Measurements from ENCODE around the gene AGMO.
"Not testable (repeated sequence)": the region's sequence is repeated elsewhere in the genome, so short reads cannot be mapped to it uniquely, and the experiment has no call there.

AGMO gene

DNA sequence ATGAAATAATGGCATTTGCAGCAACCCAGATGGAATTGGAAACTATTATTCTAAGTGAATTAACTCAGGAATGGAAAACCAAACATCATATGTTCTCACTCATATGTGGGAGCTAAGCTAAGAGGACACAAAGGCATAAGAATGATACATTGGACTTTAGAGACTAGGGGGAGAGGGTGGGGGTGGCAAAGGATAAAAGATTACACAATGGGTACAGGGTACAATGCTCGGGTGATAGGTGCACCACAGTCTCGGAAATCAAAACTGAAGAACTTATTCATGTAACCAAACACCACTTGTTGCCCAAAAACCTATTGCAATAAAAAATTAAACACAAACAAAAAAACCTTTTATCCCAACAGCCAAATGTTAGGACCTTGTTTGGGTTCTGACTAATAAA is 17.8 kb downstream of the AGMO start:
- no peaks in the 10 kb centered on the region for H3K27me3 ChIP-seq
- no peaks in the 10 kb centered on the region for H3K4me1 ChIP-seq (ENCODE audit: control insufficient read depth in 1 of 2, insufficient read depth in 1 of 2, low read depth in 1 of 2, low read length in 1 of 2)
- TF ChIP-seq, protein P1, sequence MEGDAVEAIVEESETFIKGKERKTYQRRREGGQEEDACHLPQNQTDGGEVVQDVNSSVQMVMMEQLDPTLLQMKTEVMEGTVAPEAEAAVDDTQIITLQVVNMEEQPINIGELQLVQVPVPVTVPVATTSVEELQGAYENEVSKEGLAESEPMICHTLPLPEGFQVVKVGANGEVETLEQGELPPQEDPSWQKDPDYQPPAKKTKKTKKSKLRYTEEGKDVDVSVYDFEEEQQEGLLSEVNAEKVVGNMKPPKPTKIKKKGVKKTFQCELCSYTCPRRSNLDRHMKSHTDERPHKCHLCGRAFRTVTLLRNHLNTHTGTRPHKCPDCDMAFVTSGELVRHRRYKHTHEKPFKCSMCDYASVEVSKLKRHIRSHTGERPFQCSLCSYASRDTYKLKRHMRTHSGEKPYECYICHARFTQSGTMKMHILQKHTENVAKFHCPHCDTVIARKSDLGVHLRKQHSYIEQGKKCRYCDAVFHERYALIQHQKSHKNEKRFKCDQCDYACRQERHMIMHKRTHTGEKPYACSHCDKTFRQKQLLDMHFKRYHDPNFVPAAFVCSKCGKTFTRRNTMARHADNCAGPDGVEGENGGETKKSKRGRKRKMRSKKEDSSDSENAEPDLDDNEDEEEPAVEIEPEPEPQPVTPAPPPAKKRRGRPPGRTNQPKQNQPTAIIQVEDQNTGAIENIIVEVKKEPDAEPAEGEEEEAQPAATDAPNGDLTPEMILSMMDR (IDR thresholded peaks at IDR 0.05): no peak
- H3K4me3 ChIP-seq (ENCODE audit: low read depth in 1 of 2, low read length in 1 of 2): no peak overlapping the region
- no peaks in the 10 kb centered on the region for H3K36me3 ChIP-seq
- H3K27ac ChIP-seq: no peak overlapping the region
- no peaks in the 10 kb centered on the region for H3K9me3 ChIP-seq

DNA sequence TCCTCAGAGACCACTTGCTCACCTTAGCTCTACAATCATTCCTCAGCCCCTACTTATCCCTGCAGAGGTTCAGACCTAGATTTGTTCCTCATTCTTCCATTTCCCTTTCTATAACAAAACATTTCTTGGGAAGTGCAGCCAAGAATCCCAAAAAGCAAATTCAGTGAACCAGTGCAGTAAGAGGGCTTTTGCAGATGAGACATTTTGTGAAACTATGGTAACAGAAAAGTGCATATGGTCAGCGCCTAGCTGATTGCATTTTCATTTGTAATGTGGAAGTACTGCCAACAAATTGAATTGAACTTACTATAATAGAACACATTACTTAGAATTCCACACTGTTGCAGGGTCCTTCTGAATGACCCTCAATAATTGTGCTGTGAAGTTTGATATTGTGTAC is 18.6 kb downstream of the AGMO start:
- Histone ChIP-seq H3K4me3 (ENCODE audit: low read depth in 1 of 2, low read length in 1 of 2) (no peak overlapping the region), H3K27me3 (no peaks in the 10 kb centered on the region), H3K9me3 (no peaks in the 10 kb centered on the region), H3K27ac (no peak overlapping the region), H3K36me3 (no peaks in the 10 kb centered on the region), H3K4me1 (ENCODE audit: control insufficient read depth in 1 of 2, insufficient read depth in 1 of 2, low read depth in 1 of 2, low read length in 1 of 2) (no peaks in the 10 kb centered on the region)
- TF ChIP-seq, protein P1 (IDR thresholded peaks at IDR 0.05): no peak

DNA sequence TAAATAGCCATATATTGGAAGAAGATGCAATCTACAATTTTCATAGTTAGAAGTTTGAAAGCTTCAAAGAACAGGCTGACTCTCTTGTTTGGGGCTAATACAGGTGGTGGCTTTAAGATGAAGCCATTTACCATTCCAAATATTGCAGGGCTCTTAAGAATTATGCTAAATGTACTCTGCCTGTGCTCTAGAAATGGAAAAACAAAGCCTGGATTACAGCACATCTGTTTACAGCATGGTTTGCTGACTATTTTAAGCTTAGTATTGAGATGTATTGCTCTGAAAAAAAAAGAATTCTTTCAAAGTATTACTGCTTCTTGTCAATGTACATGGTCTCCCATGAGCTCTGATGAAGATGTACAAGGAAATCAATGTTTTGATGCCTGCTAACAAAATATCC is 34.2 kb downstream of the AGMO start:
- H3K4me1 ChIP-seq (ENCODE audit: control insufficient read depth in 1 of 2, insufficient read depth in 1 of 2, low read depth in 1 of 2, low read length in 1 of 2): no peaks in the 10 kb centered on the region
- no peaks in the 10 kb centered on the region for H3K9me3 ChIP-seq
- no peak overlapping the region for H3K27ac ChIP-seq
- H3K4me3 ChIP-seq (ENCODE audit: low read depth in 1 of 2, low read length in 1 of 2): no peak overlapping the region
- H3K36me3 ChIP-seq: no peaks in the 10 kb centered on the region
- no peaks in the 10 kb centered on the region for H3K27me3 ChIP-seq
- TF ChIP-seq, protein P1 (IDR thresholded peaks at IDR 0.05): no peak

DNA sequence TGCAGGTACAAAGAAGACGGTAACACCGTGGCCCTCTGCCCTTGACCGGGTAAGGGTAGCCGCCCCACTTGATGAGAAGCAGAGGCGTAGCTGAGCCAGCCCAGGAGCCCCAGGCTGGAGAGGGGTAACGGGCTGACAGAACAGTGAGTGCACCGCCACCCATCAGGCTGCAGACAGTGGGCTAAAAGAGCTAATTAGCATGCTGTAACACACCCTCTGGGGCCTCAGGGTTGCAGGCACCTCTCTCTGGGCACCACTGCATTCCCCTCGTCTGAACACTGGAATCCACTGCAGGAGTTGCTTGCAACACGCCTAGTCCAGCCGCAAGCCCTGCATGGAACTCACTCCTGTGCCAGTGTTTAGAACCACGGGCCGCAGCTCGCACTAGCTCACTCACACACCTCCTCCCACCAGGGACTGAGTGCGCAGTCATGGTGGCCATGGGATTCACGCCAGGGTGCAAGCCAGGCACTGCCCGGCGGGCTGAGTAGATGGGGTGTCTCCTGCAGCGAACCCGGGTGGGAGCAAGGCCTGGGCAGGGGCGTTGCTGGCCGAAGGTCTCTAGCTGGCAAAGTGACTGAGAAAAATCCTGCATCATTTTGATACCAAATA is 36.1 kb downstream of the AGMO start:
- Histone ChIP-seq H3K9me3 (no peaks in the 10 kb centered on the region), H3K4me1 (ENCODE audit: control insufficient read depth in 1 of 2, insufficient read depth in 1 of 2, low read depth in 1 of 2, low read length in 1 of 2) (no peaks in the 10 kb centered on the region), H3K4me3 (ENCODE audit: low read depth in 1 of 2, low read length in 1 of 2) (no peak overlapping the region), H3K27me3 (no peaks in the 10 kb centered on the region), H3K36me3 (no peaks in the 10 kb centered on the region), H3K27ac (no peak overlapping the region)
- TF ChIP-seq, protein P1 (IDR thresholded peaks at IDR 0.05): no peak

DNA sequence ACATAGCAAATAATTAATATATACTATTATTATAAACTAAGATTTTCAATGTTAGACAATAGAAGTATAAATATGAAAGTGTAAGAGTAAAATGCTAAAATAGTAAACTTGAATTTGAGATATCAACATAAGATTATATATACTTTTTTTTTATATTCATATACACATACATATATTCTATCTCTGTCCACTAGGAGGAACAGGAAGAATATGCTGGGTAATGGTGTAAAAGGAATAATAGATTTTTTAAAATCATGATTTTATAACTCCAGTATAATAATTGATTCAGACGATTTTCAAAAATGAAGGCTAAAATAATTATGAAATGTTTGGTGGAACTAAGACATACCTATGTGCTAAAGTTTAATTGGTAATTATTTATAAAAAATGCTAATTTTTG is 37.7 kb downstream of the AGMO start:
- Histone ChIP-seq H3K27ac (no peak overlapping the region), H3K4me3 (ENCODE audit: low read depth in 1 of 2, low read length in 1 of 2) (no peak overlapping the region), H3K9me3 (no peaks in the 10 kb centered on the region), H3K36me3 (no peaks in the 10 kb centered on the region), H3K4me1 (ENCODE audit: control insufficient read depth in 1 of 2, insufficient read depth in 1 of 2, low read depth in 1 of 2, low read length in 1 of 2) (no peaks in the 10 kb centered on the region), H3K27me3 (no peaks in the 10 kb centered on the region)
- TF ChIP-seq, protein P1 (IDR thresholded peaks at IDR 0.05): no peak

DNA sequence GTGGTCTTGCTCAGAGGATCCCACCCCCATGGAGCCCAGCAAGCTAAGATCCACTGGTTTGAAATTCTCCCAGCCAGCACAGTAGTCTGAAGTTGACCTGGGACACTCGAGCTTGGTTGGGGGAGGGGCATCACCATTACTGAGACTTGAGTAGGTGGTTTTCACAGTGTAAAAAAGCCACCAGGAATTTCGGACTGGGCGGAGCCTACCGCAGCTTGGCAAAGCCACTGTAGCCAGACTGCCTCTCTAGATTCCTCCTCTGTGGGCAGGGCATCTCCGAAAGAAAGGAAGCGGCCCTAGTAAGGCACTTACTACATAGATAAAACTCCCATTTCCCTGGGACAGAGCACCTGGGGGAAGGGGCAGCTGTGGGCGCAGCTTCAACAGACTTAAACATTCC is 44.0 kb downstream of the AGMO start:
- not testable (repeated sequence) for H3K9me3 ChIP-seq; H3K36me3 ChIP-seq; H3K4me1 ChIP-seq (ENCODE audit: control insufficient read depth in 1 of 2, insufficient read depth in 1 of 2, low read depth in 1 of 2, low read length in 1 of 2)

More for the DNA sequence above, 44.0 kb downstream of the AGMO start:
- not testable (repeated sequence) for H3K27ac ChIP-seq; H3K4me3 ChIP-seq (ENCODE audit: low read depth in 1 of 2, low read length in 1 of 2); H3K27me3 ChIP-seq

Measured in neutrophil (primary cell).